Neuronal stem cell (in vitro differentiated cells): ENCODE data around the gene ZNF749. TPM values are rescaled to one million over a fixed set of nuclear protein-coding genes. Genes with fewer than 3 reads are reported as not detected.

Experiments
- DNase-seq: peaks from one replicate; pipeline ENCODE4 v3.0.0-alpha.2; 2013; ENCODE audit warnings: low spot score
- H2AFZ ChIP-seq: one replicate; pipeline ENCODE4 v1.6.1; 2013; ENCODE audit warnings: mild to moderate bottlenecking, low read length, inconsistent platforms
- H2AK5ac ChIP-seq: 2 replicates; pipeline ENCODE4 v1.6.1; 2013; ENCODE audit warnings: low read depth, mild to moderate bottlenecking, inconsistent platforms, low read length, moderate library complexity, mixed read lengths
- H2BK120ac ChIP-seq: 2 replicates; pipeline ENCODE4 v1.6.1; 2013; ENCODE audit warnings: low read depth, mild to moderate bottlenecking, inconsistent platforms, low read length, moderate library complexity, mixed read lengths
- H2BK12ac ChIP-seq: one replicate; pipeline ENCODE4 v1.6.1; 2013; ENCODE audit warnings: low read length, inconsistent platforms
- H2BK15ac ChIP-seq: 2 replicates; pipeline ENCODE4 v1.6.1; 2013; ENCODE audit warnings: mild to moderate bottlenecking, low read length, inconsistent platforms, mixed read lengths
- H2BK5ac ChIP-seq: one replicate; pipeline ENCODE4 v1.6.1; 2013; ENCODE audit warnings: inconsistent platforms, mild to moderate bottlenecking, low read length, moderate library complexity
- H3K14ac ChIP-seq: one replicate; pipeline ENCODE4 v1.6.1; 2013; ENCODE audit warnings: low read length, inconsistent platforms
- H3K18ac ChIP-seq: 2 replicates; pipeline ENCODE4 v1.6.1; 2013; ENCODE audit warnings: low read length, inconsistent platforms
- H3K23ac ChIP-seq: 2 replicates; pipeline ENCODE4 v1.6.1; 2013; ENCODE audit warnings: low read depth, mild to moderate bottlenecking, mixed read lengths, low read length, inconsistent platforms; ENCODE audit not compliant: poor library complexity
- H3K27ac ChIP-seq: replicated peaks from 3 replicates; pipeline ENCODE4 v1.5.1; 2013; ENCODE audit warnings: low read length, inconsistent platforms
- H3K27me3 ChIP-seq, 3 experiments: 2 replicates each; pipeline ENCODE4 v1.6.1; 2013; ENCODE audit warnings: low read length in 3 of 3, mild to moderate bottlenecking in 2 of 3, inconsistent platforms in 1 of 3, low read depth in 1 of 3, mixed read lengths in 1 of 3, moderate library complexity in 1 of 3; ENCODE audit not compliant: control insufficient read depth in 3 of 3, insufficient read depth in 3 of 3
- H3K36me3 ChIP-seq, 2 donors: replicated peaks in 1 of 2; 2 replicates each; pipeline ENCODE4 v1.6.1; 2013; ENCODE audit warnings: low read length in 2 of 2; ENCODE audit not compliant: control insufficient read depth in 2 of 2, insufficient read depth in 2 of 2
- H3K4ac ChIP-seq: 2 replicates; pipeline ENCODE4 v1.6.1; 2013; ENCODE audit warnings: inconsistent platforms, mild to moderate bottlenecking, low read length, moderate library complexity
- H3K4me1 ChIP-seq, 2 donors: 1 replicate in 1 of 2; 2 replicates in 1 of 2; pipeline ENCODE4 v1.6.1; 2013; ENCODE audit warnings: low read length in 2 of 2, low read depth in 1 of 2; ENCODE audit not compliant: control insufficient read depth in 2 of 2, insufficient read depth in 1 of 2
- H3K4me2 ChIP-seq: one replicate; pipeline ENCODE4 v1.6.1; 2013; ENCODE audit warnings: mild to moderate bottlenecking, low read length, inconsistent platforms; ENCODE audit not compliant: insufficient read depth, poor library complexity, severe bottlenecking
- H3K4me3 ChIP-seq, 2 donors: 2 replicates each; pipeline ENCODE4 v1.5.1; 2013; ENCODE audit warnings: low read length in 2 of 2, mild to moderate bottlenecking in 2 of 2, inconsistent platforms in 1 of 2, moderate library complexity in 1 of 2
- H3K79me1 ChIP-seq: one replicate; pipeline ENCODE4 v1.6.1; 2013; ENCODE audit warnings: low read depth, mild to moderate bottlenecking, inconsistent platforms, low read length, moderate library complexity
- H3K9ac ChIP-seq: one replicate; pipeline ENCODE4 v1.6.1; 2013; ENCODE audit warnings: mild to moderate bottlenecking, low read depth, low read length, inconsistent platforms; ENCODE audit not compliant: poor library complexity
- H3K9me3 ChIP-seq, 2 donors: replicated peaks in 1 of 2; 2 replicates each; pipeline versions ENCODE3 to v1.6.1; 2013; ENCODE audit warnings: low read length in 2 of 2, mild to moderate bottlenecking in 2 of 2, inconsistent platforms in 1 of 2, low read depth in 1 of 2, mixed read lengths in 1 of 2, moderate library complexity in 1 of 2; ENCODE audit not compliant: control insufficient read depth in 2 of 2, insufficient read depth in 1 of 2
- H4K8ac ChIP-seq: one replicate; pipeline ENCODE4 v1.6.1; 2013; ENCODE audit warnings: low read depth, mild to moderate bottlenecking, inconsistent platforms, low read length, moderate library complexity
- H4K91ac ChIP-seq: one replicate; pipeline ENCODE4 v1.6.1; 2013; ENCODE audit warnings: low read length, low read depth, mild to moderate bottlenecking, inconsistent platforms; ENCODE audit not compliant: poor library complexity
- WGBS, 2 donors: extraction: QIAGEN DNeasy Blood & Tissue Kit; methylation state at CpG; one replicate each; pipeline ENCODE4 v1.1.7; 2013; ENCODE audit warnings: missing lambda C conversion rate in 2 of 2, mixed read lengths in 1 of 2; ENCODE audit not compliant: insufficient read length in 2 of 2, insufficient replicate concordance in 1 of 2; ENCODE audit errors: extremely low coverage in 2 of 2; 5-methylcytosine and 5-hydroxymethylcytosine counted together
- polyA plus RNA-seq, 2 experiments: library from polyadenylated mRNA; stranded (reverse); fragments of 200-250 nt; gene quantifications; one replicate each; pipeline ENCODE4 v1.2.3, GENCODE V29; 2013

ZNF749 gene
- 14.1 TPM for polyA plus RNA-seq (2013, experiment 1 of 2)
- 13.6 TPM for polyA plus RNA-seq (2013, experiment 2 of 2)

GRCh38 chr19:57435062-57435978, at the start of gene ZNF749:
Gene ZNF749, plus strand, starts transcription at chr19:57435325. Its CDS starts 254 bp downstream, at chr19:57435579.
- H3K14ac ChIP-seq, result peak within 1 kb of the TSS; percentile 56
- no peak within 1 kb of the TSS for H2BK120ac ChIP-seq
- H3K9me3 ChIP-seq, result peaks cover 0 to 32% of the 10 kb centered on the region in 2 donors
- H2AK5ac ChIP-seq, result peak within 1 kb of the TSS; percentile 41
- peaks cover 0 to 6% of the 10 kb centered on the region in 2 donors for H3K4me1 ChIP-seq
- no peak within 1 kb of the TSS for H4K91ac ChIP-seq
- H3K27ac ChIP-seq, result peak within 1 kb of the TSS; percentile 43
- no CpG with 5 or more reads among the region's 61 CpGs for WGBS, 2 donors
- peaks cover 3% of the 10 kb centered on the region for H3K79me1 ChIP-seq
- no peak within 1 kb of the TSS for H4K8ac ChIP-seq
- peak; percentile 99 for DNase-seq
- H2BK5ac ChIP-seq, result no peak within 1 kb of the TSS
- peak within 1 kb of the TSS; percentile 93 for H3K4me2 ChIP-seq
- peak within 1 kb of the TSS; percentile 86 for H3K23ac ChIP-seq
- no peak within 1 kb of the TSS for H2BK12ac ChIP-seq
- H3K4me3 ChIP-seq, result peak within 1 kb of the TSS; percentile 90 to 92
- no peaks in the 10 kb centered on the region for H3K27me3 ChIP-seq
- H3K4ac ChIP-seq, result no peak within 1 kb of the TSS
- H3K9ac ChIP-seq, result peak within 1 kb of the TSS; percentile 88
- peak within 1 kb of the TSS; percentile 72 for H3K18ac ChIP-seq
- H3K36me3 ChIP-seq, result peaks cover 8 to 47% of the 10 kb centered on the region in 2 donors
- H2BK15ac ChIP-seq, result no peak within 1 kb of the TSS
- H2AFZ ChIP-seq, result peak within 1 kb of the TSS; percentile 95

- H3K4me3 ChIP-seq, result peak overlapping the region in 1 of 2 donors; percentile 65
- H3K18ac ChIP-seq, result no peak overlapping the region
- no peaks in the 10 kb centered on the region for H3K27me3 ChIP-seq
- peak overlapping the region; percentile 84 for H2AFZ ChIP-seq
- H2BK15ac ChIP-seq, result no peak overlapping the region
- peak; percentile 8 for DNase-seq
- no peak overlapping the region for H4K91ac ChIP-seq
- no peak overlapping the region for H2BK5ac ChIP-seq
- H3K79me1 ChIP-seq, result peaks cover 3% of the 10 kb centered on the region
- no peak overlapping the region for H2BK120ac ChIP-seq
- H3K23ac ChIP-seq, result no peak overlapping the region
- no peak overlapping the region for H3K9ac ChIP-seq
- H3K4ac ChIP-seq, result no peak overlapping the region
- no peak overlapping the region for H3K14ac ChIP-seq
- no CpG with 5 or more reads among the region's 11 CpGs for WGBS, 2 donors
- H2BK12ac ChIP-seq, result no peak overlapping the region
- H3K4me1 ChIP-seq, result peaks cover 3 to 6% of the 10 kb centered on the region in 2 donors
- no peak overlapping the region for H2AK5ac ChIP-seq
- H3K9me3 ChIP-seq, result peaks cover 0 to 3% of the 10 kb centered on the region in 2 donors
- H3K4me2 ChIP-seq, result peak overlapping the region; percentile 45
- H3K27ac ChIP-seq, result no peak overlapping the region
- no peak overlapping the region for H4K8ac ChIP-seq
- H3K36me3 ChIP-seq, result peaks cover 6 to 19% of the 10 kb centered on the region in 2 donors
These were observed 45.9 kb upstream of the ZNF749 start for GRCh38 chr19:57389194-57389729.

GRCh38 chr19:57389730-57390598, 45.2 kb upstream of the ZNF749 start, which contains the start of gene ZNF548:
Gene ZNF548, plus strand, starts transcription at chr19:57389854. Its CDS starts 246 bp downstream, at chr19:57390100.
- Histone ChIP-seq H2BK12ac (peak within 1 kb of the TSS; percentile 42), H3K4ac (no peak within 1 kb of the TSS), H2BK5ac (peak within 1 kb of the TSS; percentile 76), H2AFZ (peak within 1 kb of the TSS; percentile 91), H3K27ac (peak within 1 kb of the TSS; percentile 84), H3K79me1 (peaks cover 3% of the 10 kb centered on the region), H2AK5ac (peak within 1 kb of the TSS; percentile 41), H3K9ac (peak within 1 kb of the TSS; percentile 82), H4K8ac (no peak within 1 kb of the TSS), H3K27me3 (no peaks in the 10 kb centered on the region), H3K4me3 (peak within 1 kb of the TSS; percentile 65 to 82), H3K23ac (peak within 1 kb of the TSS; percentile 23), H3K14ac (no peak within 1 kb of the TSS), H2BK15ac (no peak within 1 kb of the TSS), H4K91ac (no peak within 1 kb of the TSS), H3K18ac (peak within 1 kb of the TSS; percentile 95), H3K4me1 (peaks cover 3 to 6% of the 10 kb centered on the region in 2 donors), H3K9me3 (peaks cover 0 to 3% of the 10 kb centered on the region in 2 donors), H3K36me3 (peaks cover 7 to 23% of the 10 kb centered on the region in 2 donors), H2BK120ac (no peak within 1 kb of the TSS), H3K4me2 (peak within 1 kb of the TSS; percentile 62)
- peak; percentile 99 for DNase-seq
- no CpG with 5 or more reads among the region's 50 CpGs for WGBS, 2 donors
